GM18520 (cell line): ENCODE measurements around the gene HEXIM1.
"Not testable (repeated sequence)": the region's sequence is repeated elsewhere in the genome, so short reads cannot be mapped to it uniquely, and the experiment has no call there.

ENCODE experiments used
- ATAC-seq: cut with Tn5 transposase; IDR thresholded peaks from one replicate; pipeline ENCODE4 v1.9.1; 2021; ENCODE audit not compliant: unreplicated experiment

HEXIM1 gene

GRCh38 chr17:45112559-45113423, 35.5 kb upstream of the HEXIM1 start:
- ATAC-seq: no peak

DNA sequence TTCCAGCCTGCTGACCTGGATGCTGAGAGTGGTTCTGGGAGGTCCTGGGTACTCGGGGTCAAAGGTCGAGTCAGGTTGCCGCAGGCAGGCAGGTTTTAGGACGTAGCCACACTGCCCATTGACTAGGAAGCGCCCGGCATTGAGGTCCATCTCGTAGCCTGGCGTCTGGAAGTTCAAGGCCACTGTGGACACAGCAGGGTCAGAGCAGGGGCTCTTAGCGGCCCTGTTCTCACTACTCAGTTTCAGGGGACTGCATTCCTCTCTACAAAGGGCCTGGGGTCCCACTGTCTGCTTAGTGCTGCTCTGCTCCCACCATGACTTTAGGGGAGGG, 34.9 kb upstream of the HEXIM1 start:
- ATAC-seq: no peak

DNA sequence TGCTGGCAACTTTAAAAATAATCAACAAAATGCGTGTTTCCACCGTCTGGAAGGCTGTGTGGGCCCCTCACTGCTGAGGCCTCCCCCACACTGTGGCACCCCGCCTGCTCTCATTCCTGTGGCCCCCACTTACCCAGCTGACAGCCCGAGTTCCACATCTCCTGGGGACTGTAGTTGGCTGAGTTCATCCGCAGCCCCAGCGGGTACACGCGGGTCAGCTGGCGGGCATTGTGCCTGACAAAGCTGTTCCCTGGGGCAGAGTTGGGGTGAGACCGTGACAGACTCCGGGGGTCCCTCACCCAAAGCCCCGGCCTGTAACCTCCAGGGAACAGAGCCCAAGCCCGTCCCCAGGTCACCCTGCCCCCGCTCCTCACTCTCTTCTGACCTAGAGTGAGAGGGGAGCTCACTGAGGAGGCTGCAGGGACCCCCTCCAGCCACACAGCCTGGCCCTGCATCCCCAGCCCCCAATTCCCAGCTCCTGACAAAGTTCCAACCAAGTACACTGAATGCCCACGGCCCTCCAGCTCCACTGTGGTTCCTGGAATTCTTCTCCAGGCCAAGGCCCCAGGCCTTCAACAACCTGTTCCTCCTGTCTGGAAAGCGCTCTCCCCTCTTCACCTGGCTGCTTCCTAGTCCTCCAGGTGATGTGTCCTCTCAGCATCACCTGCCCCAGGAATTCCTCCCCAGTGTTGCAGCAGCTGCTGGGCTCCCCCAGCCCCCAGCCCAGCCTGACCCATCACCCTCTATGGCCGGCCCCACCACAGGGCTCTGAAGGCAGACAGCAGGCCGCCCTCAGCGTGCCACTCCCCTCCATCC, 34.0 kb upstream of the HEXIM1 start:
- no peak for ATAC-seq

GRCh38 chr17:45115015-45115625, 33.2 kb upstream of the HEXIM1 start:
- no peak for ATAC-seq

DNA sequence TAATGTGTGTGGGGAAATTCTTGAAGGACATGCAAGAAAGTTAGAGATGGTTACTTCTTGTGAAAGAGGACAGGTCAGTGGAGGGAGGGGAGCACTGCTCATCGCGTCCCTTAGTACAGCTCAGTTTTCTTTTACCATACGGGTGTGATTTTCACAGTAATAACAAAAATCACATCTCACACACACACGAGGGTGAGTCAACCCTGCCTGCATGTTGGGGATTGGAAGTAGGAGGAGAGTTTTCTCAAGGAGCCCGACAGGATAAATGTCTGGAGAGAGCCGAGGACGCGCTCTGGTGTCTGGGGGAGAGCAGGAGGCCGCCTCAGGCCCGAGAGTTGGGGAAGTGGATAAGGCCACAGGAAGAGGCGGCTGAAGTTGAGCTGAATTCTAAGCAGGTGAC, 32.4 kb upstream of the HEXIM1 start:
- no peak for ATAC-seq

GRCh38 chr17:45116434-45117016, 31.8 kb upstream of the HEXIM1 start:
- no peak for ATAC-seq

DNA sequence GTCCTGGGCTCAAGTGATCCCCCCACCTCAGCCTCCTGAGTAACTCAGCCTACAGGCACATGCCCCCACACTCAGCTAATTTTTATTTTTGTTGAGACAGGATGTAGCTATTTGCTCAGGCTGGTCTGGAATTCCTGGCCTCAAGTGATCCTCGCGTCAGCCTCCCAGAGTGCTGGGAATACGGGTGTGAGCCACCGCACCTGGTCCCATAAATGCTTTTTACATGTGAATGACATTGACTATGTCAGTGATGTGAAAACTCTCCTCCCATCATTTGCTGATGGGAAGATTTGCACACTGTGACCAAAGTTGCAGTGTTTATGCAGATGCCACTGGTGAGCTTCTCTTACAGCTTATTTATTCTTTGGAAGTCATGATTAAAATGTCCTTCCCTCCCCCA, 30.9 kb upstream of the HEXIM1 start:
- no peak for ATAC-seq

DNA sequence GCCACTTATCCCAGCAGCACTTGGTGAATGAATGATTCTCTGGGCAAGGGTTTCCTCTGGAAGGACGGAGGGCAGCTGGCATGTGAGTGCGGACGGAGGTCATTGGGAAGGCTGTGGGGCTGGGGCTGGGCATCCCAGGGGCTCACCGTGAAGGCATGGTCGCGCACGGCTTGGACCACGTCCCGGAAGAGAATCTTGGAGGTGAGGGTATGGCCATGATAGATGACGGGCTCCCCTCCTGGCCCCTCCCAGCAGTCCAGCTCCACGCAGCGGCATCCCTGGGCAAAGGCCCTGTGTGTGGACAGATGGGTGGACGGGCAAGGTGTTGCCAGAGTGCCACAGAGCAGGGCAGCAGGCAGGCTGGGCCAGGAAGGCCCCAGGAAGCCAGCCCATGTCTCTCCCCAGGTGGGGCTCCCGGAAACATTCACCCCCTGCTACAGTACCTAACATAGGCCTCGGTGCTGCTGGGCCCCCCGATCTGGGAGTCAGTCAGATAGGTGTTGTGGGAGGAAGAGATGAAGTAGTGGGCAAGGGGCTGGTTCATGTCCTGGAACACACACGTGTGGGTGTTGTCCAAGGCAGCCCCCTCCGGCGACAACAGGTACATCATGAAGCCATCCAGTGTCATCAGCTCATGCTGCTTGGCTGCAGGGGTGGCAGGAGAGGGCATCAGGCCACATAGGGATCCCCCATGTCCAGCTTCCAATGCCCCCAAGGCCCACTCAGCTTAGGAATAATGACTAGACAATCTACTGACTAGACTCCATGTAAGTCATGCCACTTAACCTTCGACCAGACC, 30.2 kb upstream of the HEXIM1 start:
- ATAC-seq: no peak

- ATAC-seq: no peak
Measured at GRCh38 chr17:45118691-45119090, 29.6 kb upstream of the HEXIM1 start.

- ATAC-seq: no peak
Measured at GRCh38 chr17:45119964-45120363, 28.3 kb upstream of the HEXIM1 start.

DNA sequence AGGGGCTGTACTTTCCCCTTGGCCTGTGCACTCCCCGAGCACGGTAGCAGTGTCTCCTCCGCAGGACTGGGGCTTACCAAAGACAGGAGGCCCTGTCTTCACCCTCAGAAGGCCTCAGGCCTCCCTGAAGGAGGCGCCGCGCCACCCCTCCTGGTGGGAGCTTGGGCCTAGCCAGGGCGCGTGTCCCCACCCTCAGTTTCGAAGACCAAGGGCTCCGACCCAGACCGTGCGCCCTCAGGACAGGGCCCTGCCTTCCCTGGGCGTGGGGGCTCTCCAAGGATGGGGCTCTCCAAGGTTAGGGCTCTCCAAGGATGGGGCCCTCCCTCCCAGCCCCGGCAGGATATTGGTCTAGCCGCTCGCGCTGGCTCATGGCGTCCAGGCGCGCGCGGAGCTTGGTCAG, 27.7 kb upstream of the HEXIM1 start:
- ATAC-seq: no peak

- no peak for ATAC-seq
Measured at GRCh38 chr17:45121055-45121454, 27.2 kb upstream of the HEXIM1 start.

DNA sequence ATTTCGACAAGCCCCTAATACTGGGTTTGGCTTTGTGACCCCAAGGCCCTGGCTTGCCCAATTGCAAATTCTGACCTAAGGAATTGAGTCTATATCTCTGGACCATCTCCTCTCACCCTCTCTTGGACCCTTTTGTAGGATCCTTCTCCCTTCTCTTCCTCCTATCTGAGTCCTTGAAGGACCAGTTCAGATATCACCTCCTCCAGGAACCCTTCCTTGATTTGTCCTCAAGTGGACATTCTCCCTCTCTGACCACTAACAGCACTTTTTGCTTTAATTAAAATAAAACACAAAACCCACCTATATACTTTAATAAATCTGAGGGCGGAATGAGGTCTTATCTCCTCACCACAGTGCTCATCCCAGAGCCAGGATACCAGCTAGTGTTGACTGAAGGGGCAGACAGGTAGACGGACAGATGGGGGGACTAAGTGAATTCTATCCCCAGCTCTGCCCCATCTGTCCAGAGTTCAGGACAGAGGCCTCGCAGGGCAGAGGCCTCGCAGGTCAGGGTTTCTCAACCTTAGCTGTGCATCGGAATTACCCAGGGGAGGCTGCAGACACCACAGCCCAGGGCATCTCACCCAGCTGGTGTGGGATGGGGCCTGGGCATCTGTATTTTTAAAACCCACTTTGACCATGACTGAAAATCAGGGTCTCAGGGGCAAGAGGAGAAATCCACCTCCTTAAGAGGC, 25.1 kb upstream of the HEXIM1 start:
- ATAC-seq: no peak

- ATAC-seq: no peak
Measured at GRCh38 chr17:45123930-45124796, 24.1 kb upstream of the HEXIM1 start.

DNA sequence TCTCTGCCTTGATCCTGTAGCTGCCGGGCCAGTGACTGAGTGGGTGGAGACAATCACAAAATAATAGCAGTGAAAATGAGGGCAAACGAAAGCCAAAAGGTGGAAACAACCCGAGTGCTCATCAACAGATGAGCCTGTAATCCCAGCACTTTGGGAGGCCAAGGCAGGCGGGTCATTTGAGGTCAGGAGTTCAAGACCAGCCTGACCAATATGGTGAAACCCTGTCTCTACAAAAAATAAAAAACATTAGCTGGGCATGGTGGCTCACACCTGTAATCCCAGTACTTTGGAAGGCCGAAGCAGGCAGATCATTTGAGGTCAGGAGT, 23.5 kb upstream of the HEXIM1 start:
- not testable (repeated sequence) for ATAC-seq

- no peak for ATAC-seq
Measured at GRCh38 chr17:45125509-45125908, 22.8 kb upstream of the HEXIM1 start.

DNA sequence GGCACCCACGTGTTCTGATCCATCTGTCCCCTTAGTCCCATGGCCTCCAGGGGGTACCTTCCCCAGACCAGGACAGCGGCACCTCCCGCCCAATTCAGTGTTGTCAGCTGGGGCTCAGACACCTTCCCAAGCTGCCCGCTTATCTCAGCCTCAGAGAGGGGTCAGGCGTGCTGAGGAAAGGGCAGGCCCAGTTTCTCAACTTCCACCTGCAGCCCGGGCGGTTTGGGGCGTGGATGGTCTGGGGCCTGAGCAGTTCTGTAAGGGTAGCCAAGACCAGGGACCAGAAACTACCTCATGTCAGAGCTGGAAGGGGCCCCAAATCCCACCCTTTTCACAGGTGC, 21.1 kb upstream of the HEXIM1 start:
- ATAC-seq: no peak

- ATAC-seq: no peak
Measured at GRCh38 chr17:45127548-45128300, 20.6 kb upstream of the HEXIM1 start.

DNA sequence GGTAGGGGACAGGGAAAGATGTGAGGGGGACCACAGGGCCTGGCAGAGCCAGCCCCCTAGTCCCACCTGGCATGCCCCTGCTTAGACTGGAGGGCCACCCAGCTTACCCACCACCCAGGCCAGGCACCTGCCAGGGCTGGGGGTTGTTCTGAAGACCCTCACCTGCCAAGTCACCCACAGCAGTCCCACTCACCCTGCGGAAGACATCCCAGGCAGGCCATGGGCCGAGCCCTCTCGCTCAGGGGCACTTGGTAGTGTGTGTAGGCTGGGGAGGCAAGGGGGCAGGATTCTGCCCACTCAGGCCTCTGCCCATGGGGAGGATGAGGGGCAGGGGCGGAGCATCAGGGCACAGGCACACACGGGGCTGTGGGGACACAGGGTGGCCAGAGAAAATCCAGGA, 19.9 kb upstream of the HEXIM1 start:
- ATAC-seq: no peak
